K562 (cell line): ENCODE data around the gene RAB1B. TPM values are rescaled to one million over a fixed set of nuclear protein-coding genes. Genes with fewer than 3 reads are reported as not detected.

ENCODE experiments used
- AFF4 ChIP-seq: sonication (generic); formaldehyde crosslinking; IDR thresholded peaks from 2 replicates; pipeline ENCODE4 v1.8.0; 2023; ENCODE audit warnings: mild to moderate bottlenecking, missing genetic modification reagents
- ATF1 ChIP-seq, 2 experiments: fragments of 450-650 bp in 1 of 2; IDR thresholded peaks; 2 replicates each; pipeline ENCODE4 v1.6.1; 2016; ENCODE audit warnings: missing compliant biosample characterization in 1 of 2, missing genetic modification characterization in 1 of 2
- C11orf30 ChIP-seq: fragments of 450-650 bp; IDR thresholded peaks from 2 replicates; pipeline ENCODE4 v1.6.1; 2016; ENCODE audit warnings: low read depth, mild to moderate bottlenecking
- CTCF ChIP-seq, 3 experiments: IDR thresholded peaks in 2 of 3; conservative IDR thresholded peaks in 1 of 3; 2 replicates each; pipeline ENCODE4 v1.5.1; 2011 to 2012; ENCODE audit warnings: low read length in 3 of 3, mild to moderate bottlenecking in 3 of 3, control low read depth in 2 of 3, improper control_type of control experiment in 1 of 3, inconsistent platforms in 1 of 3, low read depth in 1 of 3, mixed read lengths in 1 of 3, moderate library complexity in 1 of 3; ENCODE audit not compliant: insufficient read depth in 2 of 3
- HMGN3 ChIP-seq: IDR thresholded peaks from 2 replicates; pipeline ENCODE4 v1.6.1; 2011; ENCODE audit warnings: borderline replicate concordance, low read depth, mild to moderate bottlenecking, mixed read lengths, low read length; ENCODE audit not compliant: insufficient read length; ENCODE audit errors: extremely low read depth
- MGA ChIP-seq: fragments of 450-650 bp; IDR thresholded peaks from 2 replicates; pipeline ENCODE4 v1.6.1; 2016; ENCODE audit warnings: mild to moderate bottlenecking, moderate library complexity
- PCBP1 ChIP-seq: fragments of 200-400 bp; formaldehyde crosslinking; IDR thresholded peaks from 2 replicates; pipeline ENCODE4 v1.6.1; 2018; ENCODE audit warnings: mild to moderate bottlenecking, low read depth, low read length; ENCODE audit not compliant: poor library complexity, severe bottlenecking
- polyA plus RNA-seq, 8 experiments: library from polyadenylated mRNA; depleted of rRNA in 4 of 8; stranded (reverse) in 5 of 8; unstranded in 3 of 8; fragments of >200 nt; fragmentation: Nextera tagmentation in 2 of 8; fragmentation: Illumina TruSeq in 1 of 8; extraction: Ambion mirVana in 2 of 8; extraction: Trizol in 1 of 8; gene quantifications; 2 replicates each; pipeline versions ENCODE4 v1.2.1 to v1.2.3, GENCODE V29; 2011 to 2014; ENCODE audit warnings: inconsistent platforms in 1 of 8, missing spikeins in 1 of 8
- total RNA-seq, 7 experiments: library from RNA; depleted of rRNA in 6 of 7; stranded (reverse); fragments of >200 nt in 6 of 7; fragmentation: Illumina TruSeq in 2 of 7; extraction: Trizol in 2 of 7; gene quantifications; 2 replicates each; pipeline versions ENCODE4 v1.2.1 to v1.2.3, GENCODE V29; 2011 to 2021; ENCODE audit warnings: low replicate concordance in 1 of 7

RAB1B gene
- total and polyA plus RNA-seq, 9 of the 15 experiments (the other 6 are each of a cell fraction or from before 2014, with no cell fraction given): 5.6 to 146 (median 98.6) TPM

GRCh38 chr11:66312549-66313320, 44.3 kb downstream of the RAB1B start (continued):
- TF ChIP-seq AFF4 (CRISPR knock-in tag) (0 out of 2 replicates have a peak, but pooled peaks have one; percentile 71), CTCF (IDR thresholded peaks at IDR 0.05 in 2 of 3, conservative IDR thresholded peaks at IDR 0.05 in 1 of 3; ENCODE audit: insufficient read depth in 2 of 3, low read depth in 1 of 3, low read length in 3 of 3) (0 out of 6 replicates have a peak, but pooled peaks of 1 of the 3 experiments have one; percentile 2), HMGN3 (peak; percentile 54), C11orf30 (no peak), MGA (peak; percentile 75; the same call in 1 of the 2 replicates), ATF1 (CRISPR knock-in tag; IDR thresholded peaks at IDR 0.05) (no peak), ATF1 (tag; IDR thresholded peaks at IDR 0.05) (peak; percentile 8; the same call in 1 of the 2 replicates), PCBP1 (peak; percentile 8)
